PC-3 (cell line): ENCODE data around the gene STK39. TPM values are rescaled to one million over a fixed set of nuclear protein-coding genes. Genes with fewer than 3 reads are reported as not detected.

Source experiments
- ATAC-seq: fragments of 200-7000 bp; cut with Tn5 transposase; 2 replicates; pipeline ENCODE4 v1.9.1; 2020; ENCODE audit warnings: mild to moderate bottlenecking, moderate library complexity
- BruUV-seq: library from RNA; stranded (reverse); fragments of 400-500 nt; replicated peaks from 2 replicates; lab custom pipeline; 2021; lab: Mats Ljungman, UMichigan
- CTCF ChIA-PET: fragments of 300-600 bp; sonication (Branson Sonifier 250); formaldehyde crosslinking; loops from one replicate; lab custom pipeline; 2022; ENCODE audit warnings: antibody characterized with exemption; lab: Charles Lee
- POLR2A ChIA-PET: fragments of 300-600 bp; sonication (Branson Sonifier 250); formaldehyde crosslinking; loops from one replicate; lab custom pipeline; 2022; ENCODE audit warnings: antibody characterized with exemption; ENCODE audit not compliant: unreplicated experiment; lab: Charles Lee
- DNase-seq: peaks from one replicate; pipeline ENCODE4 v3.0.0-alpha.2; 2015
- H2AFZ ChIP-seq: fragments of 300-600 bp; sonication (generic); 2 replicates; pipeline ENCODE4 v1.6.0; 2016; ENCODE audit warnings: antibody characterized with exemption, low read length
- H3F3A ChIP-seq: fragments of 300-600 bp; sonication (generic); one replicate; pipeline ENCODE4 v1.6.0; 2017; ENCODE audit warnings: antibody characterized with exemption, low read length, control low read depth, mild to moderate bottlenecking; ENCODE audit not compliant: unreplicated experiment
- H3K27ac ChIP-seq: fragments of 300-600 bp; sonication (generic); 2 replicates; pipeline ENCODE4 v1.5.1; 2016; ENCODE audit warnings: mild to moderate bottlenecking, low read length
- H3K27me3 ChIP-seq: fragments of 300-600 bp; sonication (generic); 2 replicates; pipeline ENCODE4 v1.6.1; 2016; ENCODE audit warnings: low read length, mixed read lengths
- H3K36me3 ChIP-seq: fragments of 300-600 bp; sonication (generic); 2 replicates; pipeline ENCODE4 v1.6.1; 2016; ENCODE audit warnings: low read depth, mixed run types, low read length, mixed read lengths
- H3K4me1 ChIP-seq: fragments of 300-600 bp; sonication (generic); 2 replicates; pipeline ENCODE4 v1.5.1; 2016; ENCODE audit warnings: low read length; ENCODE audit not compliant: insufficient read depth
- H3K4me2 ChIP-seq: fragments of 300-600 bp; sonication (generic); 2 replicates; pipeline ENCODE4 v1.6.0; 2016; ENCODE audit warnings: low read length
- H3K4me3 ChIP-seq: fragments of 300-600 bp; sonication (generic); 2 replicates; pipeline ENCODE4 v1.5.1; 2016; ENCODE audit warnings: mild to moderate bottlenecking, low read length, mixed read lengths
- H3K79me2 ChIP-seq: fragments of 300-600 bp; sonication (generic); 2 replicates; pipeline ENCODE4 v1.6.1; 2017; ENCODE audit warnings: low read length, mixed read lengths
- H3K9ac ChIP-seq: fragments of 300-600 bp; sonication (generic); 2 replicates; pipeline ENCODE4 v1.6.0; 2016; ENCODE audit warnings: mild to moderate bottlenecking, low read length
- H3K9me2 ChIP-seq: fragments of 300-600 bp; sonication (generic); replicated peaks from 2 replicates; pipeline ENCODE4 v1.6.1; 2016; ENCODE audit warnings: mixed run types, low read length, mixed read lengths
- H3K9me3 ChIP-seq: fragments of 300-600 bp; sonication (generic); 2 replicates; pipeline ENCODE4 v1.6.1; 2016; ENCODE audit warnings: low read length, mixed read lengths
- H4K20me1 ChIP-seq: fragments of 300-600 bp; sonication (generic); 2 replicates; pipeline ENCODE4 v1.6.1; 2016; ENCODE audit warnings: low read length, mixed read lengths
- EZH2 ChIP-seq: fragments of 300-600 bp; sonication (generic); IDR thresholded peaks from one replicate; pipeline ENCODE4 v1.6.1; 2017; ENCODE audit warnings: antibody characterized with exemption, mild to moderate bottlenecking, low read length; ENCODE audit not compliant: unreplicated experiment
- EZH2phosphoT487 ChIP-seq: fragments of 300-600 bp; sonication (generic); IDR thresholded peaks from 2 replicates; pipeline ENCODE4 v1.6.1; 2018; ENCODE audit warnings: mild to moderate bottlenecking, antibody characterized with exemption, low read length, borderline replicate concordance
- intact Hi-C: fragments of 100-400 bp; cut with micrococcal nuclease; formaldehyde crosslinking; loops from 2 replicates; pipeline ENCODE4 v1.9.0; 2023
- total RNA-seq: library from RNA; depleted of rRNA; stranded (reverse); fragments of >200 nt; gene quantifications from 2 replicates; pipeline ENCODE4 v1.2.3, GENCODE V29; 2014
- TF ChIP-seq, protein P1 (sequence below): fragments of 300-600 bp; sonication (generic); conservative IDR thresholded peaks from 2 replicates; pipeline ENCODE4 v1.5.1; 2017; ENCODE audit warnings: antibody characterized with exemption, low read depth, mild to moderate bottlenecking, low read length

Gene STK39
- total RNA-seq, 1 experiment from 2014 or later, result 17.9 TPM

DNA sequence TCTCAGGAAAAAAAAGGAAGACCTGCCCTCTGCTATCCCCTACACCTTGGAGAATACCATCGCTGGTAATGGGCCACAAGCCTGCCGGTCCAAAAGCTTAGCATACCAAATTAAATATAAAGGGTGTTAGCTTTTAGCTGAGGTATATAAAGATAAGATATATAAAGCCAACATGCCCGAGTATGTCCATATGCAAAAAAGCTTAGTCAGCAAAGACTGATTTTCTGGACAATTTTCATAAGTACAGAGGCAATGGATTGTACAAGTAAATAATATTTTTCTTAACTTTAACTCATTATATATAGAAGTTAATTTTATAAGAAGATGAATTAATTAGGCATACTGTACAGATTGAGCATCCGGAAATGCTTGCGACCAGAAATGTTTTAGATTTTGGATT is 106.5 kb downstream of the STK39 start:
- intact Hi-C loops, result no loop called here
- no peaks in the 10 kb centered on the region for H3K27me3 ChIP-seq
- no peaks in the 10 kb centered on the region for H4K20me1 ChIP-seq
- TF ChIP-seq EZH2phosphoT487, result no peak
- TF ChIP-seq EZH2, result no peak
- TF ChIP-seq, protein P1, sequence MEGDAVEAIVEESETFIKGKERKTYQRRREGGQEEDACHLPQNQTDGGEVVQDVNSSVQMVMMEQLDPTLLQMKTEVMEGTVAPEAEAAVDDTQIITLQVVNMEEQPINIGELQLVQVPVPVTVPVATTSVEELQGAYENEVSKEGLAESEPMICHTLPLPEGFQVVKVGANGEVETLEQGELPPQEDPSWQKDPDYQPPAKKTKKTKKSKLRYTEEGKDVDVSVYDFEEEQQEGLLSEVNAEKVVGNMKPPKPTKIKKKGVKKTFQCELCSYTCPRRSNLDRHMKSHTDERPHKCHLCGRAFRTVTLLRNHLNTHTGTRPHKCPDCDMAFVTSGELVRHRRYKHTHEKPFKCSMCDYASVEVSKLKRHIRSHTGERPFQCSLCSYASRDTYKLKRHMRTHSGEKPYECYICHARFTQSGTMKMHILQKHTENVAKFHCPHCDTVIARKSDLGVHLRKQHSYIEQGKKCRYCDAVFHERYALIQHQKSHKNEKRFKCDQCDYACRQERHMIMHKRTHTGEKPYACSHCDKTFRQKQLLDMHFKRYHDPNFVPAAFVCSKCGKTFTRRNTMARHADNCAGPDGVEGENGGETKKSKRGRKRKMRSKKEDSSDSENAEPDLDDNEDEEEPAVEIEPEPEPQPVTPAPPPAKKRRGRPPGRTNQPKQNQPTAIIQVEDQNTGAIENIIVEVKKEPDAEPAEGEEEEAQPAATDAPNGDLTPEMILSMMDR, result no peak
- H3K9ac ChIP-seq, result no peak overlapping the region
- no peaks in the 10 kb centered on the region for H3K79me2 ChIP-seq
- peaks cover 4% of the 10 kb centered on the region for H3F3A ChIP-seq
- H3K4me1 ChIP-seq, result peaks cover 3% of the 10 kb centered on the region
- H3K9me3 ChIP-seq, result no peaks in the 10 kb centered on the region
- H3K9me2 ChIP-seq, result no peaks in the 10 kb centered on the region
- no peak for ATAC-seq
- no peak for DNase-seq
- no peak overlapping the region for H3K27ac ChIP-seq
- H3K4me2 ChIP-seq, result no peak overlapping the region
- ChIA-PET CTCF (no interaction called here), POLR2A (no interaction called here)
- H2AFZ ChIP-seq, result no peak overlapping the region
- no peak overlapping the region for H3K4me3 ChIP-seq
- no TSS peak for BruUV-seq
- H3K36me3 ChIP-seq, result peaks cover 4% of the 10 kb centered on the region

DNA sequence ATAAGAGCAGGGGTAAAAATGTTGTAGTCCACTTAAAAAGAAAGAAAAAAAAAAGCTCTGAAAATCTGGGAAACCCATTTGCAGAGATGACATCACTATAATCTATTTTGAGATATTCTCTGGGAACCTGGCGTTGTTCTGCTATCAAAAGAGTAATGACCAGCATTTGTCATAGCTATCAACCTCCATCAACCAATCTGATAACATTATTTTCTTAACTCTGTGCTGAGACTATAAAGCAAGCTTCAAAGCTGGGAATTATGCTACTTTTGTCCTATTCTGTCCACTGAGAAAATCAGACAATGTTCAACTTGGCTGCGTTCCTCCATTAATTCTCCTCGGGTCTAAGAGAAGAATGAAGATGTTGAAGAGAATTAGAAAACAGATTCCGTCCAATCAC is 107.5 kb downstream of the STK39 start:
- H3K79me2 ChIP-seq, result no peaks in the 10 kb centered on the region
- H3K9ac ChIP-seq, result no peak overlapping the region
- H3K9me2 ChIP-seq, result no peaks in the 10 kb centered on the region
- no TSS peak for BruUV-seq
- H2AFZ ChIP-seq, result no peak overlapping the region
- peaks cover 4% of the 10 kb centered on the region for H3F3A ChIP-seq
- H4K20me1 ChIP-seq, result no peaks in the 10 kb centered on the region
- peaks cover 14% of the 10 kb centered on the region for H3K4me1 ChIP-seq
- ATAC-seq (no peak), DNase-seq (no peak)
- ChIA-PET CTCF (no interaction called here), POLR2A (no interaction called here)
- H3K4me3 ChIP-seq, result no peak overlapping the region
- no peak overlapping the region for H3K27ac ChIP-seq
- peaks cover 4% of the 10 kb centered on the region for H3K36me3 ChIP-seq
- TF ChIP-seq, protein P1, result no peak
- intact Hi-C loops, result loop anchor here (5.0 kb wide), 2 partner anchors 52 to 107 kb away; partner anchors contain the start of gene STK39
- no peaks in the 10 kb centered on the region for H3K9me3 ChIP-seq
- no peaks in the 10 kb centered on the region for H3K27me3 ChIP-seq
- no peak overlapping the region for H3K4me2 ChIP-seq

DNA sequence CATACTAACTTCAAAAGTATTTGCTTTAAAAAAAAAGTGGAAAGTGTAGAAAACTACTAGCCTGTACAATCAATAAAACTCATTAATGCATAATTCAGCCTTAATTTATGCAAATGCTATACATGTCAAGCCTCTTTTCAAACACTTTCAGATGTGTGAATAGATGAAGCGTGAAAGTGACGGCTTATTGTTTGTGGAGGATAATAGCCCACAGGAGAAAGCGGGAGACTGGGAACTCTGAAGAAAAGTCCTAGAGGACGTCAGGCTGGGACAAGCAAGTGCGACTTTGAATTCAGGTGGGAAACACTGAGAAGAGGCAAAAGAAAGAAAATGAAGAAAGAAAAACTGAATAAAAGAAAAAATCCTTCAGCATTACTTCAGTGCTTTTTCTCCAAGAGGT is 108.5 kb downstream of the STK39 start:
- POLR2A ChIA-PET, result no interaction called here
- no peaks in the 10 kb centered on the region for H3K27me3 ChIP-seq
- peaks cover 4% of the 10 kb centered on the region for H3F3A ChIP-seq
- peaks cover 17% of the 10 kb centered on the region for H3K4me1 ChIP-seq
- H3K9ac ChIP-seq, result no peak overlapping the region
- DNase-seq (no peak), ATAC-seq (no peak)
- peaks cover 4% of the 10 kb centered on the region for H3K36me3 ChIP-seq
- H3K79me2 ChIP-seq, result no peaks in the 10 kb centered on the region
- no peak overlapping the region for H3K27ac ChIP-seq
- intact Hi-C loops, result loop anchor here (5.0 kb wide), 2 partner anchors 53 to 108 kb away; partner anchors contain the start of gene STK39
- TF ChIP-seq EZH2 (no peak), EZH2phosphoT487 (no peak)
- TF ChIP-seq, protein P1, result no peak
- CTCF ChIA-PET, result no interaction called here
- H3K9me2 ChIP-seq, result no peaks in the 10 kb centered on the region
- no peaks in the 10 kb centered on the region for H3K9me3 ChIP-seq
- no peak overlapping the region for H3K4me2 ChIP-seq
- H3K4me3 ChIP-seq, result no peak overlapping the region
- BruUV-seq, result no TSS peak
- no peaks in the 10 kb centered on the region for H4K20me1 ChIP-seq
- H2AFZ ChIP-seq, result no peak overlapping the region
